ENCODE measurements around the gene PPM1K.

The PPM1K gene

GRCh38 chr4:88230461-88230891 is 53.9 kb downstream of the PPM1K start:
- TF ChIP-seq CTCF (IDR thresholded peaks at IDR 0.05; ENCODE audit: low read depth, low read length), result no peak
- DNase-seq (ENCODE audit: extremely low read depth, low read depth), result no peak

GRCh38 chr4:88227734-88228133 is 56.6 kb downstream of the PPM1K start:
- TF ChIP-seq CTCF (IDR thresholded peaks at IDR 0.05; ENCODE audit: low read depth, low read length), result no peak
- no peak for DNase-seq (ENCODE audit: extremely low read depth, low read depth)

- no peak for TF ChIP-seq CTCF (IDR thresholded peaks at IDR 0.05; ENCODE audit: low read depth, low read length)
- DNase-seq (ENCODE audit: extremely low read depth, low read depth), result no peak
These were observed 58.2 kb downstream of the PPM1K start for GRCh38 chr4:88226143-88226542.

GRCh38 chr4:88225232-88226105 is 58.9 kb downstream of the PPM1K start:
- DNase-seq (ENCODE audit: extremely low read depth, low read depth), result no peak
- no peak for TF ChIP-seq CTCF (IDR thresholded peaks at IDR 0.05; ENCODE audit: low read depth, low read length)

GRCh38 chr4:88223516-88223915 is 60.8 kb downstream of the PPM1K start:
- no peak for TF ChIP-seq CTCF (IDR thresholded peaks at IDR 0.05; ENCODE audit: low read depth, low read length)
- no peak for DNase-seq (ENCODE audit: extremely low read depth, low read depth)

GRCh38 chr4:88219099-88219498 is 65.3 kb downstream of the PPM1K start:
- peak; percentile 53 for TF ChIP-seq CTCF (IDR thresholded peaks at IDR 0.05; ENCODE audit: low read depth, low read length)
- peak; percentile 14 for DNase-seq (ENCODE audit: extremely low read depth, low read depth)

- no peak for TF ChIP-seq CTCF (IDR thresholded peaks at IDR 0.05; ENCODE audit: low read depth, low read length)
- no peak for DNase-seq (ENCODE audit: extremely low read depth, low read depth)
These were observed 67.2 kb downstream of the PPM1K start for GRCh38 chr4:88217169-88217568.

All from AG09319 (cell line).